Adrenal gland (tissue), 12 donors: ENCODE results near the gene RGS19. TPM values are rescaled to one million over a fixed set of nuclear protein-coding genes. Genes with fewer than 3 reads are reported as not detected.

Source experiments
- DNase-seq, 7 donors: peaks; one replicate each; pipeline ENCODE4 v3.0.0-alpha.2; 2019 to 2020
- H3K27ac ChIP-seq, 5 donors: fragments of 200-600 bp; sonication (generic) in 4 of 5; 1 replicate in 3 of 5; 2 replicates in 2 of 5; pipeline versions ENCODE4 v1.5.1 to v1.8.0; 2016 to 2020; ENCODE audit warnings: mild to moderate bottlenecking in 1 of 5
- H3K27me3 ChIP-seq: fragments of 200-600 bp; 2 replicates; pipeline ENCODE4 v1.8.0; 2021
- H3K36me3 ChIP-seq, 2 donors: fragments of 200-600 bp; replicated peaks in 1 of 2; 1 replicate in 1 of 2; 2 replicates in 1 of 2; pipeline versions ENCODE4 v1.5.1 to v1.8.0; 2018 to 2022
- H3K4me1 ChIP-seq, 2 donors: fragments of 200-600 bp; replicated peaks in 1 of 2; 1 replicate in 1 of 2; 2 replicates in 1 of 2; pipeline versions ENCODE4 v1.5.1 to v1.8.0; 2018 to 2021
- H3K4me3 ChIP-seq, 4 donors: fragments of 200-600 bp; sonication (generic) in 3 of 4; one replicate each; pipeline ENCODE4 v1.5.1; 2016 to 2018
- H3K9me3 ChIP-seq, 3 donors: fragments of 200-600 bp; sonication (generic) in 1 of 3; replicated peaks in 1 of 3; 1 replicate in 2 of 3; 2 replicates in 1 of 3; pipeline versions ENCODE4 v1.5.1 to v1.8.0; 2016 to 2021
- CTCF ChIP-seq, 6 experiments: fragments of 450-650 bp in 4 of 6; fragments of 200-600 bp in 2 of 6; sonication (generic) in 1 of 6; IDR thresholded peaks; 1 replicate in 5 of 6; 2 replicates in 1 of 6; pipeline versions ENCODE4 v1.5.1 to v1.8.0; 2016 to 2021; ENCODE audit warnings: antibody characterized with exemption in 6 of 6, mild to moderate bottlenecking in 2 of 6, moderate library complexity in 1 of 6
- POLR2A ChIP-seq, 2 donors: fragments of 450-650 bp; IDR thresholded peaks; one replicate each; pipeline ENCODE4 v1.6.1; 2017; ENCODE audit warnings: antibody characterized with exemption in 2 of 2, mild to moderate bottlenecking in 2 of 2, moderate library complexity in 1 of 2
- WGBS, 4 donors: extraction: QIAGEN DNeasy Blood & Tissue Kit in 2 of 4; methylation state at CpG; one replicate each; pipeline versions ENCODE4 v1.1.5 to v1.1.7; 2013 to 2017; 5-methylcytosine and 5-hydroxymethylcytosine counted together
- intact Hi-C, 2 donors: fragments of 100-400 bp; cut with DNase I; formaldehyde crosslinking; loops; one replicate each; pipeline versions ENCODE4 v1.14.1 to v1.15.0; 2022 to 2023
- polyA plus RNA-seq, 3 donors: library from polyadenylated mRNA; stranded (reverse); fragments of 200-250 nt in 2 of 3; fragments of 350-450 nt in 1 of 3; fragmentation: Illumina TruSeq in 1 of 3; extraction: RNeasy Lipid Tissue Mini Kit (QIAGEN cat#74804) in 1 of 3; gene quantifications; one replicate each; pipeline ENCODE4 v1.2.3, GENCODE V29; 2013 to 2014
- total RNA-seq, 9 donors: library from RNA; depleted of rRNA in 4 of 9; stranded (reverse); fragments of >200 nt in 4 of 9; fragments of 120-200 nt in 1 of 9; fragmentation: NEBNext Ultra II Directional in 1 of 9; extraction: Animal tissue kit (Norgen Biotek cat#: 25700) in 1 of 9; gene quantifications; one replicate each; pipeline versions ENCODE4 v1.1.0 to v1.2.4, GENCODE V29; 2013 to 2023
- donor health status: healthy with polysubstance abuse.
- donor health status: Bipolar disorder and iron deficiency.
- donor health status: DM: yes; HTN: yes; CAD: no.
- donor health status: DM: no; HTN: no; CAD: no.
- donor health status: DM: no; HTN: no; CAD: no.
- donor health status: DM: yes; HTN: yes; CAD: no.

The RGS19 gene
- total and polyA plus RNA-seq, 12 donors = 3.0 to 42.0 (median 15.1) TPM

- no peaks in the 10 kb centered on the region for H3K27me3 ChIP-seq
- WGBS, 4 donors = 94 to 97% (median 94%) methylated on average over 18 to 29 of the region's 29 CpGs
- peaks cover 0 to 90% of the 10 kb centered on the region in 2 donors for H3K36me3 ChIP-seq
- DNase-seq = no peak
- intact Hi-C loops = no loop called here
- H3K4me3 ChIP-seq = no peak overlapping the region
- H3K9me3 ChIP-seq = no peaks in the 10 kb centered on the region
- TF ChIP-seq CTCF (IDR thresholded peaks at IDR 0.05) (no peak), POLR2A (IDR thresholded peaks at IDR 0.05) (no peak)
- H3K27ac ChIP-seq = no peak overlapping the region
- no peaks in the 10 kb centered on the region for H3K4me1 ChIP-seq
Measured at GRCh38 chr20:64025826-64026412, 53.4 kb downstream of the RGS19 start.

- no peak for DNase-seq
- 93 to 97% (median 96%) methylated on average over 17 to 18 of the region's 18 CpGs for WGBS, 4 donors
- Histone ChIP-seq H3K27ac (no peak overlapping the region), H3K9me3 (no peaks in the 10 kb centered on the region), H3K4me3 (no peak overlapping the region), H3K4me1 (no peaks in the 10 kb centered on the region), H3K27me3 (no peaks in the 10 kb centered on the region), H3K36me3 (peaks cover 0 to 89% of the 10 kb centered on the region in 2 donors)
- TF ChIP-seq CTCF (IDR thresholded peaks at IDR 0.05) (no peak), POLR2A (IDR thresholded peaks at IDR 0.05) (no peak)
- intact Hi-C loops = no loop called here
Measured at GRCh38 chr20:64025101-64025825, 54.1 kb downstream of the RGS19 start.

GRCh38 chr20:64024141-64024990 is 55.0 kb downstream of the RGS19 start:
- intact Hi-C loops = no loop called here
- DNase-seq = no peak
- no peak for TF ChIP-seq CTCF (IDR thresholded peaks at IDR 0.05)
- TF ChIP-seq POLR2A (IDR thresholded peaks at IDR 0.05) = no peak

More at GRCh38 chr20:64024141-64024990, 55.0 kb downstream of the RGS19 start:
- Histone ChIP-seq H3K4me3 (no peak overlapping the region), H3K27me3 (no peaks in the 10 kb centered on the region), H3K27ac (no peak overlapping the region), H3K4me1 (no peaks in the 10 kb centered on the region), H3K9me3 (no peaks in the 10 kb centered on the region), H3K36me3 (peaks cover 0 to 89% of the 10 kb centered on the region in 2 donors)
- WGBS, 4 donors = 88 to 93% (median 90%) methylated on average over 15 to 17 of the region's 17 CpGs
